ENCODE data around the gene LRGUK.
"Not testable (repeated sequence)": the region's sequence is repeated elsewhere in the genome, so short reads cannot be mapped to it uniquely, and the experiment has no call there.

LRGUK gene

GRCh38 chr7:134186801-134187200 lies 59.7 kb downstream of the LRGUK start:
- DNase-seq, result no peak

GRCh38 chr7:134187893-134188292 lies 60.8 kb downstream of the LRGUK start:
- DNase-seq, result no peak

GRCh38 chr7:134188311-134188710 lies 61.2 kb downstream of the LRGUK start:
- DNase-seq, result no peak

GRCh38 chr7:134189559-134189958 lies 62.4 kb downstream of the LRGUK start:
- DNase-seq, result no peak

- peak; percentile 24 to 41 for DNase-seq
Observed at GRCh38 chr7:134191876-134192275, 64.7 kb downstream of the LRGUK start.

GRCh38 chr7:134193240-134193639 lies 66.1 kb downstream of the LRGUK start:
- no peak for DNase-seq

GRCh38 chr7:134195252-134195651 lies 68.1 kb downstream of the LRGUK start:
- no peak for DNase-seq

GRCh38 chr7:134196439-134196838 lies 69.3 kb downstream of the LRGUK start:
- DNase-seq, result no peak

GRCh38 chr7:134197345-134197744 lies 70.2 kb downstream of the LRGUK start:
- DNase-seq, result no peak

GRCh38 chr7:134200970-134201369 lies 73.8 kb downstream of the LRGUK start:
- no peak for DNase-seq

GRCh38 chr7:134201569-134202261 lies 74.6 kb downstream of the LRGUK start:
- DNase-seq, result no peak

- no peak for DNase-seq
Observed at GRCh38 chr7:134203186-134203889, 76.2 kb downstream of the LRGUK start.

GRCh38 chr7:134209322-134210015 lies 82.3 kb downstream of the LRGUK start:
- DNase-seq, result no peak

GRCh38 chr7:134210227-134210626 lies 83.1 kb downstream of the LRGUK start:
- no peak for DNase-seq

- no peak for DNase-seq
Observed at GRCh38 chr7:134210976-134211663, 84.0 kb downstream of the LRGUK start.

GRCh38 chr7:134211817-134212216 lies 84.7 kb downstream of the LRGUK start:
- DNase-seq, result no peak

- peak; percentile 88 to 94 for DNase-seq
Observed at GRCh38 chr7:134212576-134213546, 85.7 kb downstream of the LRGUK start.

- no peak for DNase-seq
Observed at GRCh38 chr7:134220236-134220635, 93.1 kb downstream of the LRGUK start.

- DNase-seq, result not testable (repeated sequence)
Observed at GRCh38 chr7:134231296-134231695, 104.2 kb downstream of the LRGUK start.

- DNase-seq, result no peak
Observed at GRCh38 chr7:134234216-134234615, 107.1 kb downstream of the LRGUK start.

- DNase-seq, result no peak
Observed at GRCh38 chr7:134245253-134245652, 118.1 kb downstream of the LRGUK start.

- DNase-seq, result no peak
Observed at GRCh38 chr7:134246347-134246746, 119.2 kb downstream of the LRGUK start.
